Tibial nerve (tissue), 4 donors: ENCODE data around the gene CLDND1.

Source experiments
- EP300 ChIP-seq, 2 donors: sonication (generic); formaldehyde crosslinking; IDR thresholded peaks; one replicate each; pipeline ENCODE4 v1.6.1; 2017; ENCODE audit warnings: antibody characterized with exemption in 2 of 2, mild to moderate bottlenecking in 1 of 2
- POLR2A ChIP-seq, 2 donors: fragments of 450-650 bp; IDR thresholded peaks; one replicate each; pipeline ENCODE4 v1.6.1; 2017; ENCODE audit warnings: antibody characterized with exemption in 2 of 2, mild to moderate bottlenecking in 2 of 2, moderate library complexity in 2 of 2
- TF ChIP-seq, protein P1 (sequence below), 5 experiments: fragments of 200-600 bp in 3 of 5; fragments of 450-650 bp in 2 of 5; sonication (generic) in 3 of 5; IDR thresholded peaks; one replicate each; pipeline ENCODE4 v1.5.1; 2016 to 2019; ENCODE audit warnings: antibody characterized with exemption in 5 of 5, mild to moderate bottlenecking in 3 of 5, moderate library complexity in 2 of 5

GRCh38 chr3:98530676-98531075 is 8.0 kb upstream of the CLDND1 start:
- TF ChIP-seq, protein P1, sequence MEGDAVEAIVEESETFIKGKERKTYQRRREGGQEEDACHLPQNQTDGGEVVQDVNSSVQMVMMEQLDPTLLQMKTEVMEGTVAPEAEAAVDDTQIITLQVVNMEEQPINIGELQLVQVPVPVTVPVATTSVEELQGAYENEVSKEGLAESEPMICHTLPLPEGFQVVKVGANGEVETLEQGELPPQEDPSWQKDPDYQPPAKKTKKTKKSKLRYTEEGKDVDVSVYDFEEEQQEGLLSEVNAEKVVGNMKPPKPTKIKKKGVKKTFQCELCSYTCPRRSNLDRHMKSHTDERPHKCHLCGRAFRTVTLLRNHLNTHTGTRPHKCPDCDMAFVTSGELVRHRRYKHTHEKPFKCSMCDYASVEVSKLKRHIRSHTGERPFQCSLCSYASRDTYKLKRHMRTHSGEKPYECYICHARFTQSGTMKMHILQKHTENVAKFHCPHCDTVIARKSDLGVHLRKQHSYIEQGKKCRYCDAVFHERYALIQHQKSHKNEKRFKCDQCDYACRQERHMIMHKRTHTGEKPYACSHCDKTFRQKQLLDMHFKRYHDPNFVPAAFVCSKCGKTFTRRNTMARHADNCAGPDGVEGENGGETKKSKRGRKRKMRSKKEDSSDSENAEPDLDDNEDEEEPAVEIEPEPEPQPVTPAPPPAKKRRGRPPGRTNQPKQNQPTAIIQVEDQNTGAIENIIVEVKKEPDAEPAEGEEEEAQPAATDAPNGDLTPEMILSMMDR (IDR thresholded peaks at IDR 0.05), result no peak
- TF ChIP-seq POLR2A (IDR thresholded peaks at IDR 0.05) (no peak), EP300 (IDR thresholded peaks at IDR 0.05) (no peak)
